ENCODE results near the gene MRPL41. TPM values are rescaled to one million over a fixed set of nuclear protein-coding genes. Genes with fewer than 3 reads are reported as not detected.

The MRPL41 gene
- total and polyA plus RNA-seq, 4 donors, result 25.8 to 86.6 (median 41.7) TPM

GRCh38 chr9:137574192-137574591 is 22.5 kb downstream of the MRPL41 start:
- no peaks in the 10 kb centered on the region for H3K9me3 ChIP-seq (ENCODE audit: control insufficient read depth, low read length)
- 91 to 92% methylated on average over 10 of the region's 10 CpGs for WGBS, 2 donors
- no peak overlapping the region for H3K27ac ChIP-seq (ENCODE audit: low read depth in 1 of 2, low read length in 2 of 2)
- DNase-seq (no peak), ATAC-seq (ENCODE audit: low FRiP score) (no peak)
- no peak overlapping the region for H3K4me3 ChIP-seq (ENCODE audit: low read length in 2 of 2)
- no peaks in the 10 kb centered on the region for H3K27me3 ChIP-seq (ENCODE audit: control insufficient read depth in 1 of 2, insufficient read depth in 2 of 2, low read length in 1 of 2)
- H3K4me1 ChIP-seq (ENCODE audit: control insufficient read depth in 1 of 2, insufficient read depth in 2 of 2, low read length in 2 of 2), result no peaks in the 10 kb centered on the region
- H3K36me3 ChIP-seq (ENCODE audit: control insufficient read depth in 1 of 2, insufficient read depth in 2 of 2, low read length in 1 of 2), result peaks cover 3 to 11% of the 10 kb centered on the region in 2 donors
- intact Hi-C loops (cut with DNase I), result no loop called here

GRCh38 chr9:137575364-137575715 is 23.7 kb downstream of the MRPL41 start:
- Histone ChIP-seq H3K4me3 (ENCODE audit: low read length in 2 of 2) (no peak overlapping the region), H3K9me3 (ENCODE audit: control insufficient read depth, low read length) (no peaks in the 10 kb centered on the region), H3K4me1 (ENCODE audit: control insufficient read depth in 1 of 2, insufficient read depth in 2 of 2, low read length in 2 of 2) (no peaks in the 10 kb centered on the region), H3K36me3 (ENCODE audit: control insufficient read depth in 1 of 2, insufficient read depth in 2 of 2, low read length in 1 of 2) (peaks cover 3 to 11% of the 10 kb centered on the region in 2 donors), H3K27ac (ENCODE audit: low read depth in 1 of 2, low read length in 2 of 2) (no peak overlapping the region), H3K27me3 (ENCODE audit: control insufficient read depth in 1 of 2, insufficient read depth in 2 of 2, low read length in 1 of 2) (no peaks in the 10 kb centered on the region)
- WGBS, 2 donors, result 82 to 83% methylated on average over 9 of the region's 9 CpGs
- intact Hi-C loops (cut with DNase I), result no loop called here
- ATAC-seq (ENCODE audit: low FRiP score) (no peak), DNase-seq (no peak)

GRCh38 chr9:137575716-137576411 is 24.2 kb downstream of the MRPL41 start:
- H3K4me1 ChIP-seq (ENCODE audit: control insufficient read depth in 1 of 2, insufficient read depth in 2 of 2, low read length in 2 of 2), result no peaks in the 10 kb centered on the region
- intact Hi-C loops (cut with DNase I), result no loop called here

GRCh38 chr9:137578518-137579258 is 27.0 kb downstream of the MRPL41 start, which contains the start of gene DPH7:
Gene DPH7, minus strand, starts transcription at chr9:137578925. Its CDS starts 148 bp downstream, at chr9:137578777.
- Histone ChIP-seq H3K4me1 (ENCODE audit: control insufficient read depth in 1 of 2, insufficient read depth in 2 of 2, low read length in 2 of 2) (no peaks in the 10 kb centered on the region), H3K4me3 (ENCODE audit: low read length in 2 of 2) (peak within 1 kb of the TSS; percentile 92 to 95), H3K27ac (ENCODE audit: low read depth in 1 of 2, low read length in 2 of 2) (peak within 1 kb of the TSS in 1 of 2 donors; percentile 49), H3K27me3 (ENCODE audit: control insufficient read depth in 1 of 2, insufficient read depth in 2 of 2, low read length in 1 of 2) (no peaks in the 10 kb centered on the region), H3K9me3 (ENCODE audit: control insufficient read depth, low read length) (no peaks in the 10 kb centered on the region), H3K36me3 (ENCODE audit: control insufficient read depth in 1 of 2, insufficient read depth in 2 of 2, low read length in 1 of 2) (peaks cover 0 to 4% of the 10 kb centered on the region in 2 donors)
- DNase-seq, result peak; percentile 98 to 100
- WGBS, 2 donors, result 1 to 2% methylated on average over 67 to 82 of the region's 82 CpGs
- intact Hi-C loops (cut with DNase I), result no loop called here
- peak; percentile 96 for ATAC-seq (ENCODE audit: low FRiP score)

More at GRCh38 chr9:137575716-137576411, 24.2 kb downstream of the MRPL41 start:
- no peaks in the 10 kb centered on the region for H3K27me3 ChIP-seq (ENCODE audit: control insufficient read depth in 1 of 2, insufficient read depth in 2 of 2, low read length in 1 of 2)
- no peak for ATAC-seq (ENCODE audit: low FRiP score)
- H3K4me3 ChIP-seq (ENCODE audit: low read length in 2 of 2), result no peak overlapping the region
- no peak overlapping the region for H3K27ac ChIP-seq (ENCODE audit: low read depth in 1 of 2, low read length in 2 of 2)
- WGBS, 2 donors, result 70 to 73% methylated on average over 12 of the region's 12 CpGs
- peaks cover 3 to 11% of the 10 kb centered on the region in 2 donors for H3K36me3 ChIP-seq (ENCODE audit: control insufficient read depth in 1 of 2, insufficient read depth in 2 of 2, low read length in 1 of 2)
- DNase-seq, result no peak
- no peaks in the 10 kb centered on the region for H3K9me3 ChIP-seq (ENCODE audit: control insufficient read depth, low read length)

GRCh38 chr9:137579259-137579604 is 27.6 kb downstream of the MRPL41 start:
- DNase-seq (no peak), ATAC-seq (ENCODE audit: low FRiP score) (no peak)
- Histone ChIP-seq H3K36me3 (ENCODE audit: control insufficient read depth in 1 of 2, insufficient read depth in 2 of 2, low read length in 1 of 2) (peaks cover 0 to 2% of the 10 kb centered on the region in 2 donors), H3K27me3 (ENCODE audit: control insufficient read depth in 1 of 2, insufficient read depth in 2 of 2, low read length in 1 of 2) (no peaks in the 10 kb centered on the region), H3K4me3 (ENCODE audit: low read length in 2 of 2) (peak overlapping the region in 1 of 2 donors; percentile 1), H3K9me3 (ENCODE audit: control insufficient read depth, low read length) (no peaks in the 10 kb centered on the region), H3K27ac (ENCODE audit: low read depth in 1 of 2, low read length in 2 of 2) (peak overlapping the region in 1 of 2 donors; percentile 0), H3K4me1 (ENCODE audit: control insufficient read depth in 1 of 2, insufficient read depth in 2 of 2, low read length in 2 of 2) (no peaks in the 10 kb centered on the region)
- intact Hi-C loops (cut with DNase I), result no loop called here
- 31 to 33% methylated on average over 19 of the region's 19 CpGs for WGBS, 2 donors

- Histone ChIP-seq H3K4me3 (ENCODE audit: low read length in 2 of 2) (no peak overlapping the region), H3K4me1 (ENCODE audit: control insufficient read depth in 1 of 2, insufficient read depth in 2 of 2, low read length in 2 of 2) (no peaks in the 10 kb centered on the region), H3K9me3 (ENCODE audit: control insufficient read depth, low read length) (no peaks in the 10 kb centered on the region), H3K36me3 (ENCODE audit: control insufficient read depth in 1 of 2, insufficient read depth in 2 of 2, low read length in 1 of 2) (no peaks in the 10 kb centered on the region), H3K27ac (ENCODE audit: low read depth in 1 of 2, low read length in 2 of 2) (no peak overlapping the region), H3K27me3 (ENCODE audit: control insufficient read depth in 1 of 2, insufficient read depth in 2 of 2, low read length in 1 of 2) (no peaks in the 10 kb centered on the region)
- WGBS, 2 donors, result 85 to 88% methylated on average over 22 to 23 of the region's 23 CpGs
- no peak for DNase-seq
- ATAC-seq (ENCODE audit: low FRiP score), result no peak
- intact Hi-C loops (cut with DNase I), result no loop called here
Measured at GRCh38 chr9:137580209-137580953, 28.7 kb downstream of the MRPL41 start.

- H3K4me3 ChIP-seq (ENCODE audit: low read length in 2 of 2), result no peak overlapping the region
- H3K36me3 ChIP-seq (ENCODE audit: control insufficient read depth in 1 of 2, insufficient read depth in 2 of 2, low read length in 1 of 2), result no peaks in the 10 kb centered on the region
- WGBS, 2 donors, result 87 to 89% methylated on average over 4 of the region's 4 CpGs
- H3K9me3 ChIP-seq (ENCODE audit: control insufficient read depth, low read length), result no peaks in the 10 kb centered on the region
- H3K27me3 ChIP-seq (ENCODE audit: control insufficient read depth in 1 of 2, insufficient read depth in 2 of 2, low read length in 1 of 2), result no peaks in the 10 kb centered on the region
- intact Hi-C loops (cut with DNase I), result no loop called here
- no peaks in the 10 kb centered on the region for H3K4me1 ChIP-seq (ENCODE audit: control insufficient read depth in 1 of 2, insufficient read depth in 2 of 2, low read length in 2 of 2)
- no peak for DNase-seq
- ATAC-seq (ENCODE audit: low FRiP score), result no peak
- no peak overlapping the region for H3K27ac ChIP-seq (ENCODE audit: low read depth in 1 of 2, low read length in 2 of 2)
Measured at GRCh38 chr9:137580954-137581322, 29.3 kb downstream of the MRPL41 start.

GRCh38 chr9:137581361-137582285 is 29.9 kb downstream of the MRPL41 start:
- ATAC-seq (ENCODE audit: low FRiP score) (no peak), DNase-seq (no peak)
- no peaks in the 10 kb centered on the region for H3K36me3 ChIP-seq (ENCODE audit: control insufficient read depth in 1 of 2, insufficient read depth in 2 of 2, low read length in 1 of 2)
- no peaks in the 10 kb centered on the region for H3K4me1 ChIP-seq (ENCODE audit: control insufficient read depth in 1 of 2, insufficient read depth in 2 of 2, low read length in 2 of 2)
- no peak overlapping the region for H3K4me3 ChIP-seq (ENCODE audit: low read length in 2 of 2)
- WGBS, 2 donors, result 88 to 90% methylated on average over 22 of the region's 22 CpGs
- H3K9me3 ChIP-seq (ENCODE audit: control insufficient read depth, low read length), result no peaks in the 10 kb centered on the region
- no peaks in the 10 kb centered on the region for H3K27me3 ChIP-seq (ENCODE audit: control insufficient read depth in 1 of 2, insufficient read depth in 2 of 2, low read length in 1 of 2)
- no peak overlapping the region for H3K27ac ChIP-seq (ENCODE audit: low read depth in 1 of 2, low read length in 2 of 2)
- intact Hi-C loops (cut with DNase I), result no loop called here

All from aorta (tissue), 5 donors.